MM.1S (cell line): ENCODE measurements around the gene HSF4.

Experiments
- DNase-seq: peaks from one replicate; pipeline ENCODE4 v3.0.0-alpha.2; 2015
- H2AFZ ChIP-seq: fragments of 300-600 bp; sonication (generic); 2 replicates; pipeline ENCODE4 v1.6.0; 2016; ENCODE audit warnings: antibody characterized with exemption, low read length
- H3F3A ChIP-seq: fragments of 300-600 bp; sonication (generic); 2 replicates; pipeline ENCODE4 v1.6.1; 2016; ENCODE audit warnings: mild to moderate bottlenecking, antibody characterized with exemption, low read length, moderate library complexity, mixed read lengths; ENCODE audit not compliant: insufficient read depth
- H3K27ac ChIP-seq: fragments of 300-600 bp; sonication (generic); 2 replicates; pipeline ENCODE4 v1.5.1; 2016; ENCODE audit warnings: mild to moderate bottlenecking, low read length
- H3K27me3 ChIP-seq: fragments of 300-600 bp; sonication (generic); replicated peaks from 2 replicates; pipeline ENCODE4 v1.6.0; 2016; ENCODE audit warnings: low read length; ENCODE audit not compliant: insufficient read depth
- H3K36me3 ChIP-seq: fragments of 300-600 bp; sonication (generic); replicated peaks from 2 replicates; pipeline ENCODE4 v1.6.1; 2016; ENCODE audit warnings: mild to moderate bottlenecking, low read length, mixed read lengths; ENCODE audit not compliant: insufficient read depth
- H3K4me1 ChIP-seq: fragments of 300-600 bp; sonication (generic); 2 replicates; pipeline ENCODE4 v1.6.1; 2016; ENCODE audit warnings: low read length, mixed read lengths
- H3K4me2 ChIP-seq: fragments of 300-600 bp; sonication (generic); 2 replicates; pipeline ENCODE4 v1.6.0; 2016; ENCODE audit warnings: low read depth, low read length
- H3K4me3 ChIP-seq: fragments of 300-600 bp; sonication (generic); 2 replicates; pipeline ENCODE4 v1.5.1; 2016; ENCODE audit warnings: low read length, mixed read lengths
- H3K79me2 ChIP-seq: fragments of 300-600 bp; sonication (generic); 2 replicates; pipeline ENCODE4 v1.6.1; 2016; ENCODE audit warnings: mixed run types, low read length, mixed read lengths
- H3K9ac ChIP-seq: fragments of 300-600 bp; sonication (generic); 2 replicates; pipeline ENCODE4 v1.6.1; 2016; ENCODE audit warnings: low read length, mixed read lengths
- H3K9me2 ChIP-seq: fragments of 300-600 bp; sonication (generic); replicated peaks from 2 replicates; pipeline ENCODE4 v1.6.1; 2016; ENCODE audit warnings: mild to moderate bottlenecking, low read length, mixed read lengths; ENCODE audit not compliant: insufficient read depth
- H3K9me3 ChIP-seq: fragments of 300-600 bp; sonication (generic); replicated peaks from 2 replicates; pipeline ENCODE4 v1.6.1; 2016; ENCODE audit warnings: mild to moderate bottlenecking, low read length, mixed read lengths; ENCODE audit not compliant: insufficient read depth
- H4K20me1 ChIP-seq: fragments of 300-600 bp; sonication (generic); 2 replicates; pipeline ENCODE4 v1.6.1; 2016; ENCODE audit warnings: mild to moderate bottlenecking, low read length, moderate library complexity, mixed read lengths; ENCODE audit not compliant: insufficient read depth
- CTCF ChIP-seq: fragments of 300-600 bp; sonication (generic); IDR thresholded peaks from 2 replicates; pipeline ENCODE4 v1.5.1; 2016; ENCODE audit warnings: antibody characterized with exemption, low read length, mixed read lengths
- EZH2 ChIP-seq: fragments of 300-600 bp; sonication (generic); optimal IDR thresholded peaks from 2 replicates; pipeline ENCODE3; 2017; ENCODE audit warnings: low read depth, mild to moderate bottlenecking, antibody characterized with exemption, low read length, mixed read lengths
- EZH2phosphoT487 ChIP-seq: fragments of 300-600 bp; sonication (generic); IDR thresholded peaks from 2 replicates; pipeline ENCODE4 v1.6.1; 2018; ENCODE audit warnings: antibody characterized with exemption, low read length

Gene HSF4

GRCh38 chr16:67202956-67203493, 38.5 kb downstream of the HSF4 start:
- Histone ChIP-seq H3K4me3 (no peak overlapping the region), H3K4me2 (no peak overlapping the region), H4K20me1 (no peaks in the 10 kb centered on the region), H3K9me3 (no peaks in the 10 kb centered on the region), H3K27ac (no peak overlapping the region), H3K36me3 (no peaks in the 10 kb centered on the region), H3K4me1 (no peaks in the 10 kb centered on the region), H2AFZ (no peak overlapping the region), H3K9me2 (no peaks in the 10 kb centered on the region), H3F3A (no peaks in the 10 kb centered on the region), H3K27me3 (no peaks in the 10 kb centered on the region), H3K79me2 (no peaks in the 10 kb centered on the region), H3K9ac (no peak overlapping the region)
- TF ChIP-seq CTCF = no peak
- TF ChIP-seq EZH2phosphoT487 = no peak
- no peak for TF ChIP-seq EZH2
- DNase-seq = no peak

- no peak for DNase-seq
- Histone ChIP-seq H3K4me1 (no peaks in the 10 kb centered on the region), H3K27me3 (no peaks in the 10 kb centered on the region), H4K20me1 (no peaks in the 10 kb centered on the region), H3K27ac (no peak overlapping the region), H3K79me2 (no peaks in the 10 kb centered on the region), H3K9me3 (no peaks in the 10 kb centered on the region), H3K9ac (no peak overlapping the region), H3F3A (no peaks in the 10 kb centered on the region), H3K4me3 (no peak overlapping the region), H3K36me3 (no peaks in the 10 kb centered on the region), H3K4me2 (no peak overlapping the region), H2AFZ (no peak overlapping the region), H3K9me2 (no peaks in the 10 kb centered on the region)
- TF ChIP-seq EZH2phosphoT487 (no peak), CTCF (no peak), EZH2 (no peak)
These were observed 39.5 kb downstream of the HSF4 start for GRCh38 chr16:67204076-67204475.

GRCh38 chr16:67206129-67206837, 41.7 kb downstream of the HSF4 start:
- Histone ChIP-seq H3K9me2 (no peaks in the 10 kb centered on the region), H3K79me2 (no peaks in the 10 kb centered on the region), H3K27ac (no peak overlapping the region), H4K20me1 (no peaks in the 10 kb centered on the region), H3K9ac (no peak overlapping the region), H3K4me3 (no peak overlapping the region), H3K4me1 (no peaks in the 10 kb centered on the region), H3F3A (no peaks in the 10 kb centered on the region), H3K36me3 (no peaks in the 10 kb centered on the region), H3K4me2 (no peak overlapping the region), H3K9me3 (no peaks in the 10 kb centered on the region), H2AFZ (no peak overlapping the region), H3K27me3 (no peaks in the 10 kb centered on the region)
- DNase-seq = no peak
- TF ChIP-seq EZH2phosphoT487 (no peak), CTCF (no peak), EZH2 (no peak)
